ENCODE measurements around the gene HOXD12.

- TF ChIP-seq CTCF (conservative IDR thresholded peaks at IDR 0.05 in 1 of 2, IDR thresholded peaks at IDR 0.05 in 1 of 2; ENCODE audit: low read depth in 1 of 2, low read length in 2 of 2) (no peak), EZH2 (IDR thresholded peaks at IDR 0.05; ENCODE audit: low read length, missing control alignments) (no peak)
Measured at GRCh38 chr2:176149939-176150583, 50.5 kb downstream of the HOXD12 start.

All from fibroblast of lung (primary cell).